Measurements from ENCODE around the gene ACAD10. TPM values are rescaled to one million over a fixed set of nuclear protein-coding genes. Genes with fewer than 3 reads are reported as not detected.

Gene ACAD10
- total and polyA plus RNA-seq, 12 donors: 14.7 to 65.5 (median 40.7) TPM

GRCh38 chr12:111687952-111688351, 2.1 kb downstream of the ACAD10 start:
- no peaks in the 10 kb centered on the region for H3K9me3 ChIP-seq (replicated peaks in 1 of 3)
- H3K4me3 ChIP-seq: no peak overlapping the region
- peak overlapping the region in 1 of 5 donors; percentile 3 for H3K27ac ChIP-seq
- no peak for DNase-seq
- intact Hi-C loops (cut with DNase I): no loop called here
- no peaks in the 10 kb centered on the region for H3K27me3 ChIP-seq
- H3K4me1 ChIP-seq (replicated peaks in 1 of 2): peaks cover 16 to 32% of the 10 kb centered on the region in 2 donors
- H3K36me3 ChIP-seq (replicated peaks in 1 of 2): peaks cover 0 to 3% of the 10 kb centered on the region in 2 donors
- WGBS, 4 donors: 81 to 84% (median 83%) methylated on average over 10 of the region's 10 CpGs
- TF ChIP-seq CTCF (IDR thresholded peaks at IDR 0.05): no peak
- TF ChIP-seq POLR2A (IDR thresholded peaks at IDR 0.05): no peak

GRCh38 chr12:111691262-111691661, 5.4 kb downstream of the ACAD10 start:
- no peak overlapping the region for H3K27ac ChIP-seq
- no peaks in the 10 kb centered on the region for H3K27me3 ChIP-seq
- intact Hi-C loops (cut with DNase I): no loop called here
- 92 to 98% (median 97%) methylated on average over 3 of the region's 3 CpGs for WGBS, 4 donors
- TF ChIP-seq POLR2A (IDR thresholded peaks at IDR 0.05) (no peak), CTCF (IDR thresholded peaks at IDR 0.05) (no peak)
- peaks cover 0 to 36% of the 10 kb centered on the region in 2 donors for H3K36me3 ChIP-seq (replicated peaks in 1 of 2)
- peaks cover 0 to 14% of the 10 kb centered on the region in 2 donors for H3K4me1 ChIP-seq (replicated peaks in 1 of 2)
- H3K9me3 ChIP-seq (replicated peaks in 1 of 3): no peaks in the 10 kb centered on the region
- DNase-seq: no peak
- H3K4me3 ChIP-seq: no peak overlapping the region

GRCh38 chr12:111692575-111693210, 6.8 kb downstream of the ACAD10 start:
- Histone ChIP-seq H3K36me3 (replicated peaks in 1 of 2) (peaks cover 0 to 38% of the 10 kb centered on the region in 2 donors), H3K4me3 (no peak overlapping the region), H3K27me3 (no peaks in the 10 kb centered on the region), H3K4me1 (replicated peaks in 1 of 2) (peaks cover 0 to under 1% of the 10 kb centered on the region in 2 donors), H3K27ac (no peak overlapping the region), H3K9me3 (replicated peaks in 1 of 3) (no peaks in the 10 kb centered on the region)
- 86 to 92% (median 90%) methylated on average over 14 to 15 of the region's 15 CpGs for WGBS, 4 donors
- intact Hi-C loops (cut with DNase I): no loop called here
- TF ChIP-seq CTCF (IDR thresholded peaks at IDR 0.05) (no peak), POLR2A (IDR thresholded peaks at IDR 0.05) (no peak)
- no peak for DNase-seq

- intact Hi-C loops (cut with DNase I): no loop called here
- Histone ChIP-seq H3K27ac (no peak overlapping the region), H3K4me1 (replicated peaks in 1 of 2) (no peaks in the 10 kb centered on the region), H3K4me3 (no peak overlapping the region), H3K9me3 (replicated peaks in 1 of 3) (no peaks in the 10 kb centered on the region), H3K36me3 (replicated peaks in 1 of 2) (peaks cover 0 to 41% of the 10 kb centered on the region in 2 donors), H3K27me3 (no peaks in the 10 kb centered on the region)
- no peak for DNase-seq
- WGBS, 4 donors: 88 to 98% (median 89%) methylated on average over 5 of the region's 5 CpGs
- no peak for TF ChIP-seq CTCF (IDR thresholded peaks at IDR 0.05)
- TF ChIP-seq POLR2A (IDR thresholded peaks at IDR 0.05): no peak
Observed at GRCh38 chr12:111693818-111694217, 8.0 kb downstream of the ACAD10 start.

Data from adrenal gland (tissue), 12 donors.